ENCODE results near the gene FIGN.

DNA sequence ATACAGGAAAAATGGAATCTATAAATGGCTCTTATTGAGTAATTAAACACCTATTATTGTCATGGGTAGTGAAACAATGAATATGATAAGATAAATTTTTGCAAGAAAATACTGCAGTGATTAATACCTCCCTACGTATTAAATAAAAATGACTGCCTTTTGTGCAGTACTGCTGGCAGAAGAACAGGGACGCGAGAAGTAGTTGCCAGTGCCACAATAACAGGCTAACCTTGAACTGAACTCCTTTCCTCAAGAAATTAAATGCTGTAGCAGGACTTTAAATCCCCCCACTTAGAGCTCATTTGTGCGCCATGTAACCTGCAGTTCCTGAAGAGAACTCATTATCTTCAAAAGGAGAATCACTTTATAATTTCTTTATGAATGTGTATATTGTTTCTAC, 24.6 kb downstream of the FIGN start:
- TF ChIP-seq, protein P1, sequence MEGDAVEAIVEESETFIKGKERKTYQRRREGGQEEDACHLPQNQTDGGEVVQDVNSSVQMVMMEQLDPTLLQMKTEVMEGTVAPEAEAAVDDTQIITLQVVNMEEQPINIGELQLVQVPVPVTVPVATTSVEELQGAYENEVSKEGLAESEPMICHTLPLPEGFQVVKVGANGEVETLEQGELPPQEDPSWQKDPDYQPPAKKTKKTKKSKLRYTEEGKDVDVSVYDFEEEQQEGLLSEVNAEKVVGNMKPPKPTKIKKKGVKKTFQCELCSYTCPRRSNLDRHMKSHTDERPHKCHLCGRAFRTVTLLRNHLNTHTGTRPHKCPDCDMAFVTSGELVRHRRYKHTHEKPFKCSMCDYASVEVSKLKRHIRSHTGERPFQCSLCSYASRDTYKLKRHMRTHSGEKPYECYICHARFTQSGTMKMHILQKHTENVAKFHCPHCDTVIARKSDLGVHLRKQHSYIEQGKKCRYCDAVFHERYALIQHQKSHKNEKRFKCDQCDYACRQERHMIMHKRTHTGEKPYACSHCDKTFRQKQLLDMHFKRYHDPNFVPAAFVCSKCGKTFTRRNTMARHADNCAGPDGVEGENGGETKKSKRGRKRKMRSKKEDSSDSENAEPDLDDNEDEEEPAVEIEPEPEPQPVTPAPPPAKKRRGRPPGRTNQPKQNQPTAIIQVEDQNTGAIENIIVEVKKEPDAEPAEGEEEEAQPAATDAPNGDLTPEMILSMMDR (IDR thresholded peaks at IDR 0.05; ENCODE audit: borderline replicate concordance, extremely low read depth, low read length, poor library complexity, severe bottlenecking): no peak
- TF ChIP-seq EZH2 (IDR thresholded peaks at IDR 0.05; ENCODE audit: borderline replicate concordance, low read depth, low read length, severe bottlenecking): no peak

Data from DND-41 (cell line).